Measurements from ENCODE around the gene SLC1A5.

Gene SLC1A5

GRCh38 chr19:46786236-46787039 lies 2.0 kb downstream of the SLC1A5 start (continued):
- TF ChIP-seq ZNF518A (tag by site-specific recombination; conservative IDR thresholded peaks at IDR 0.05; ENCODE audit: low read depth) = no peak
- TF ChIP-seq PRDM1 (tag by site-specific recombination; IDR thresholded peaks at IDR 0.05) = no peak
- TF ChIP-seq ZNF514 (tag by site-specific recombination; IDR thresholded peaks at IDR 0.05) = no peak
- no peak for TF ChIP-seq ZNF146 (tag by site-specific recombination; IDR thresholded peaks at IDR 0.05)
- TF ChIP-seq REPIN1 (tag by site-specific recombination; IDR thresholded peaks at IDR 0.05; ENCODE audit: low read depth) = no peak
- TF ChIP-seq ZNF112 (tag by site-specific recombination; IDR thresholded peaks at IDR 0.05) = no peak
- no peak for TF ChIP-seq MEIS1 (CRISPR knock-in tag; IDR thresholded peaks at IDR 0.05; ENCODE audit: borderline replicate concordance)
- TF ChIP-seq ZNF777 (tag by site-specific recombination; IDR thresholded peaks at IDR 0.05; ENCODE audit: borderline replicate concordance) = no peak
- TF ChIP-seq ZNF211 (tag by site-specific recombination; IDR thresholded peaks at IDR 0.05; ENCODE audit: low read depth) = no peak
- TF ChIP-seq ZNF394 (tag by site-specific recombination; IDR thresholded peaks at IDR 0.05; ENCODE audit: borderline replicate concordance) = peak; percentile 99
- TF ChIP-seq ZBTB26 (tag by site-specific recombination; optimal IDR thresholded peaks at IDR 0.05) = no peak
- TF ChIP-seq ZNF449 (tag by site-specific recombination; IDR thresholded peaks at IDR 0.05) = peak; percentile 27; the same call in 1 of the 2 replicates
- no peak for TF ChIP-seq YY1 (tag by site-specific recombination; IDR thresholded peaks at IDR 0.05)
- no peak for TF ChIP-seq ZNF10 (tag by site-specific recombination; IDR thresholded peaks at IDR 0.05)
- TF ChIP-seq ELK4 (IDR thresholded peaks at IDR 0.05; ENCODE audit: borderline replicate concordance, low read depth, low read length) = no peak
- peak; percentile 66 for TF ChIP-seq FEZF1 (tag by site-specific recombination; IDR thresholded peaks at IDR 0.05)
- no peak for TF ChIP-seq ZNF549 (tag by site-specific recombination; IDR thresholded peaks at IDR 0.05)
- no peak for TF ChIP-seq ZNF670 (tag by site-specific recombination; IDR thresholded peaks at IDR 0.05; ENCODE audit: low read depth)
- no peak for TF ChIP-seq ZNF658 (tag by site-specific recombination; IDR thresholded peaks at IDR 0.05)
- 0 out of 2 replicates have a peak, but pooled peaks have one; percentile 19 for TF ChIP-seq INSM2 (tag by site-specific recombination; IDR thresholded peaks at IDR 0.05)
- peak; percentile 50; the same call in 1 of the 2 replicates for TF ChIP-seq ZBTB11 (tag by site-specific recombination; conservative IDR thresholded peaks at IDR 0.05; ENCODE audit: low read depth)
- no peak for TF ChIP-seq ATF2 (tag by site-specific recombination; IDR thresholded peaks at IDR 0.05; ENCODE audit: low read depth)
- TF ChIP-seq ZBTB20 (tag by site-specific recombination; IDR thresholded peaks at IDR 0.05) = peak; percentile 74

Measured in HEK293 (cell line).